ENCODE measurements around the gene KIAA0513. TPM values are rescaled to one million over a fixed set of nuclear protein-coding genes. Genes with fewer than 3 reads are reported as not detected.

Gene KIAA0513
- total RNA-seq, 1 experiment from 2014 or later = 7.8 TPM

GRCh38 chr16:85104821-85105391 is 77.3 kb downstream of the KIAA0513 start:
- DNase-seq (ENCODE audit: low spot score) (no peak), ATAC-seq (no peak)
- H3K9me3 Mint-ChIP-seq = no peaks in the 10 kb centered on the region
- TF ChIP-seq MAX (CRISPR knock-in tag; IDR thresholded peaks at IDR 0.05) = no peak
- TF ChIP-seq ZNF512 (CRISPR knock-in tag; IDR thresholded peaks at IDR 0.05; ENCODE audit: borderline replicate concordance) = no peak
- no peak for TF ChIP-seq NFYB (CRISPR knock-in tag; conservative IDR thresholded peaks at IDR 0.05; ENCODE audit: low read depth)
- no peak for TF ChIP-seq ZBTB21 (CRISPR knock-in tag; IDR thresholded peaks at IDR 0.05; ENCODE audit: borderline replicate concordance)
- no peak for TF ChIP-seq HMGA2 (CRISPR knock-in tag; IDR thresholded peaks at IDR 0.05)
- no peak for TF ChIP-seq FOXK1 (CRISPR knock-in tag; IDR thresholded peaks at IDR 0.05)
- TF ChIP-seq NR1H2 (CRISPR knock-in tag; IDR thresholded peaks at IDR 0.05) = no peak
- no peak for TF ChIP-seq ZNF425 (CRISPR knock-in tag; conservative IDR thresholded peaks at IDR 0.05)
- TF ChIP-seq E2F5 (CRISPR knock-in tag; IDR thresholded peaks at IDR 0.05) = no peak
- TF ChIP-seq IRF1 (CRISPR knock-in tag; IDR thresholded peaks at IDR 0.05) = no peak
- no peak for TF ChIP-seq ZSCAN18 (CRISPR knock-in tag; IDR thresholded peaks at IDR 0.05)
- no peak for TF ChIP-seq MYBL2 (CRISPR knock-in tag; IDR thresholded peaks at IDR 0.05)
- no peak for TF ChIP-seq TP53 (CRISPR knock-in tag; IDR thresholded peaks at IDR 0.05)
- no peak for TF ChIP-seq RORB (CRISPR knock-in tag; IDR thresholded peaks at IDR 0.05)
- no peak for TF ChIP-seq ARID4B (CRISPR knock-in tag; IDR thresholded peaks at IDR 0.05; ENCODE audit: borderline replicate concordance)
- no peaks in the 10 kb centered on the region; the same call in 1 of the 2 replicates for H3K27me3 Mint-ChIP-seq (ENCODE audit: low read depth)
- POLR2A ChIA-PET = no interaction called here
- no peaks in the 10 kb centered on the region for H3K36me3 Mint-ChIP-seq
- no peak overlapping the region for H3K4me3 Mint-ChIP-seq
- H3K4me1 Mint-ChIP-seq = no peaks in the 10 kb centered on the region
- CTCF ChIA-PET = interaction anchor here (1.1 to 4.8 kb wide), 8 partner anchors 10 to 386 kb away, joined by 3 to 42 read pairs (median 4); no protein-coding TSS in a partner anchor
- no peak overlapping the region for H3K27ac Mint-ChIP-seq

Data from WTC11 (cell line).